GM18507 (cell line): ENCODE results near the gene GRM5.
"Not testable (repeated sequence)": the region's sequence is repeated elsewhere in the genome, so short reads cannot be mapped to it uniquely, and the experiment has no call there.

Experiments
- DNase-seq: peaks from one replicate; pipeline ENCODE4 v3.0.0; 2011; ENCODE audit warnings: low read depth; ENCODE audit not compliant: insufficient read length; ENCODE audit errors: extremely low spot score
- FAIRE-seq: peaks from 2 replicates; lab custom pipeline; 2011; peaks lifted over from hg19 to GRCh38; lab: Jason Lieb, UNC

The GRM5 gene

GRCh38 chr11:88979641-88980040 lies 86.1 kb downstream of the GRM5 start:
- DNase-seq (no peak), FAIRE-seq (no peak)

DNA sequence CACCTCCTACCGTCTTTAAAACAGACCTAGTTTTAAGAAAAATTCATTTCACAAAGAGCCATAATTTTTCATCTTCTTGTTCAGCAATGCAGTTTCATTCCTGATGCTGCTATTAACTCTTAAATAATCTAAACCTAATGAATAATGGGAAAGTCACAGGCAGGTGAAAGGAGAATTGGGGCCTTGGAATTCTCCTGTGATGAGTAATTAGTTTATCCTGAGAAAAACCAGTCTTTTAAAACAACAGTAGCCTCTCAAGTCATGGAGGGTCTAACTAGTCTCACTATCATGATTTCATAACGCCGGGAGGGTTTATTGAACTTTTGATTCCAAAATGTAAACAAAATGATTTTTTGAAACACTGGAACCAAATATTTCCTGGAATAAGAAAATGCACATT lies 86.8 kb downstream of the GRM5 start:
- DNase-seq, FAIRE-seq: not testable (repeated sequence)

DNA sequence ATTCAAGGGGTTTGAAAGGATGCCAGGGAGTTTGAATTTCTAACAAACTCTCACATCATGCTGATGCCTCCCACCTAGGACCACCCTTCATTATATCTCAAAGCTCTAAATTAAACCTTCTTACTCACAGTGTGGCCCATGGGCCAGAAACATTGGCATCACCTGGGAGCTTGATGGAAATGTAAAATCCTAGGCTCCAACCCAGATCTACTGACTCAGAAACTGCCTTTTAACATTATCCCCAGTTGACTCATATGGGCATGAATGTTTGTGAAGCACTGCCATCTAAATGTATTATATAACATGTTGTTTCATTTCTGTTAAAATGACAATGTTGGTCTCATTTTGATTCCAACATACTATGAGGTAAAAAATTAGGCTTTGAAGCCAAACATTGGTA lies 90.3 kb downstream of the GRM5 start:
- DNase-seq, FAIRE-seq: not testable (repeated sequence)

- no peak for DNase-seq
- FAIRE-seq: no peak
Measured at GRCh38 chr11:88972210-88972609, 93.6 kb downstream of the GRM5 start.

DNA sequence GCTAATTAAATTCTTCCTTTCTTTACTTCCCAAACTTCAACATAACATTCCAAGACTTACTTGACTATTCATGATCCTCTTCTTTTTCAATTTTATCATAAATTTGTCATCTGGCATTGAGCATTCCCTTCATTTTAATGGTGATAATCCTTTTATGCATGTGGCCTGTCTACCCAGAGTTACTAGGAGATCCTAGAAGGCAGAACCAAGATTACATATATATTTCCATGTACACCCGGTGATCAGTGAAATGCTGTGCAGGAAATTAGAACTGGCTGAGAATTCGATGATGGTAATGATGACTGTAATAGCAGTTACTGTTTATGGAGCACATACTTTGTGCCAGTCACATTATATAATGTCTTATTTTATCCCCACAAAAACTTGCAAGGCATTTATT lies 104.2 kb downstream of the GRM5 start:
- DNase-seq, FAIRE-seq: not testable (repeated sequence)

- not testable (repeated sequence) for FAIRE-seq
Measured at GRCh38 chr11:88959857-88960256, 105.9 kb downstream of the GRM5 start.

DNA sequence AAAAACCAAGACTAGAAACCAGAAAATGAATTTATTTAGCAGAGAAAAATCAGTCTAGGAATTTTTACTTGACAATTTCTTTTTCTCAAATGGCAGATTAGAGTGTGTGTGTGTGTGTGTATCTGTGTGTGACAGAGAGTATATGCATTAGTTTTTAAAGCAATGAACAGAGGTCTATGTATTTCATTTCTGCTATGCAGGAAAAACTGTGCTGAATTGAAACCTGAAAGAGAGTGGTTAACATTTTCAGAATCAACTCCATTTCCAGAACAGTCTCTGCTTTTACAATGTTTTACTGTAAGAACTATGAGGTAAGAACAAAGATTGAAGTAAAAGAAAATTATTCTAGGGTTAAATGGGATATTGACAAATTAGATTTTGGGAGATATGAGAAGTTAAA lies 114.8 kb downstream of the GRM5 start:
- no peak for FAIRE-seq
- no peak for DNase-seq

More at GRCh38 chr11:88959857-88960256, 105.9 kb downstream of the GRM5 start:
- not testable (repeated sequence) for DNase-seq

- not testable (repeated sequence) for DNase-seq, FAIRE-seq
Measured at GRCh38 chr11:88948908-88949307, 116.9 kb downstream of the GRM5 start.

DNA sequence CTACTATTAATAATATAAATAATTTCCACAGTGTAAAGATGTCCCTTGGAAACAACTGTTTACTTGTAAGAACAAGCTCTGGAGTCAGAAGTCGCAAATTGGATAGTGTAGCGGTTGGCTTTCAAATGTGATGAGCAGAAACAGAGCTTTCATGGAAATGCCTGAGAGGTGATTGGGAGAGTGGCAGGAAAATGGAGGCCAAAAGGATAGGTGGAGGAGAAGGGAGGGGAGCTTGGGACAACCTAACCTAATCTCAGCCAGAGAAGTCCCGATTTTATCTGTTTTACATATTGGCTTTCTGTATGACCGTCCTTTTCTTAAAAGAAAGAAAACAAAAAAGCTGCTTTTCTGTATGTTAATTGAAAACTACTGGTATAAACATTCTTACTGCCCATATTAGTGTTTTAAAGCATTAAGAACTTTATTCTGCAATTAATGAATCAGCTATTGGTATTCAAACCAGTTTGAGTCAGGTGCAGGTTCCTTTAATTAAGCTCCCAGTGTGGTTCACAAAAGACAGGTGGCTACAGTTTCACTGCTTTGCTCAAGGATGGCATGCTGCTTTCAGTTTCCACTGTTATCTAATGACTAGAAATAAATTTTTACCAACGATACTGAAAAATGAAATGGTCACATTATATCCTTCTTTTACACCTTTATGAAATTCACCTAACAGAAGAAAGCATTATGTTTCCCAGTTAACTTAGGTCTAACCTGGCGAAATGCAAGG lies 117.8 kb downstream of the GRM5 start:
- not testable (repeated sequence) for DNase-seq
- peak; percentile 18 for FAIRE-seq

GRCh38 chr11:88929665-88930064 lies 136.1 kb downstream of the GRM5 start:
- not testable (repeated sequence) for FAIRE-seq, DNase-seq

GRCh38 chr11:88917065-88917464 lies 148.7 kb downstream of the GRM5 start:
- not testable (repeated sequence) for FAIRE-seq, DNase-seq

DNA sequence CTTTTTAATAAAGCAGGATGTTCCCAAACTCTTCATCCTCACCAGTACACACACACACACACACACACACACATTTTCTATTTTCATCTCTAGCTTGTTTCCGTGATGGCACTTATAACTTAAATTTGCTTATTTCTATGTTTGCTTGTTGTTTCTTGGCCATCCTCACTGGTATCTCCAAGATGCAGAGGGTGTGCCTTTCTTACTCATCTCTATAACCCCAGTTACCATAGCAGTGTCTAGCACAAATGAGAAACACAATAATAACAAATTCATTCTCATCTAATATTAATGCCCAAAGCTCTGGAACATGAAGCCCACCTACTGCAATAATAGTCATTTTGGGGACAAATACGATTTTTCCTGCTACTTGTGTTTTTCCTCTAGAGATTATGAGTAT lies 156.3 kb downstream of the GRM5 start:
- FAIRE-seq (no peak), DNase-seq (no peak)

GRCh38 chr11:88901436-88901835 lies 164.3 kb downstream of the GRM5 start:
- FAIRE-seq, DNase-seq: not testable (repeated sequence)

GRCh38 chr11:88888855-88889254 lies 176.9 kb downstream of the GRM5 start:
- DNase-seq, FAIRE-seq: not testable (repeated sequence)

DNA sequence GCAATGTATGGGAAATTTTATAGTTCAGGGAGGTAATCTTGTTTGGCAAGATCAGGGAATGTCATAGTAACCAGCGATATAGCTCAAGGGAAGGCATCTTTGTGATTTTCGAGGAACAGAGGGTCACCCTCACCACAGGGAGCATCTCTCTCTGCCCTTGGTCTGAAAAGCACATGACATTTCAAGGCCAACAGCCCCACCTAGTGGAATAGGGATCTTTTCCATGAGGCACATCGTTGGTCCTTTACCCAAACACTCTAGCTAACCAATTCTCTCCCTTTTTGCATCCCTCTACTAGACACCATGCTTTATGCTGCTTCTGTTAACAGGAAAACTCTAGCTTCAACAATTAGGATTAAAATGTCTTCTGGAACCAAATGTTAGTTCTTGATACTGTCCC lies 179.0 kb downstream of the GRM5 start:
- FAIRE-seq (peak; percentile 31), DNase-seq (peak; percentile 0)

GRCh38 chr11:88882800-88883199 lies 183.0 kb downstream of the GRM5 start:
- not testable (repeated sequence) for DNase-seq, FAIRE-seq

DNA sequence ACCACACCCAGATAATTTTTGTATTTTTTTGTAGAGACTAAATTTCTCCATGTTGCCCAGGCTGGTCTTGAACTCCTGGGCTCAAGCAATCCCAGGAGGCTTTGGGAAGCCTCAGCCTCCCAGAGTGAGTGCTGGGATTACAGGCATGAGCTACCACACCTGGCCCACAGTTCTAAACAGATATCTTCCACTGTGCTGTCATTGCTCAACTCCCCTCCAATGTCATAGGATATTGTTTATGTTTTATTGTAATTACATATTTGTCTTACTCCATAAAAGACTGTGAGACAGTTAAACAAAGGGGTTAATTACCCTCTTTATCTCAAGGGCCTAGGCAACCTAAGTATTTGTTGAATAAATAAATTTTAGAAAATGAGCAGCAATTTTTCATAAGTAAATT lies 204.2 kb downstream of the GRM5 start:
- DNase-seq (no peak), FAIRE-seq (no peak)

DNA sequence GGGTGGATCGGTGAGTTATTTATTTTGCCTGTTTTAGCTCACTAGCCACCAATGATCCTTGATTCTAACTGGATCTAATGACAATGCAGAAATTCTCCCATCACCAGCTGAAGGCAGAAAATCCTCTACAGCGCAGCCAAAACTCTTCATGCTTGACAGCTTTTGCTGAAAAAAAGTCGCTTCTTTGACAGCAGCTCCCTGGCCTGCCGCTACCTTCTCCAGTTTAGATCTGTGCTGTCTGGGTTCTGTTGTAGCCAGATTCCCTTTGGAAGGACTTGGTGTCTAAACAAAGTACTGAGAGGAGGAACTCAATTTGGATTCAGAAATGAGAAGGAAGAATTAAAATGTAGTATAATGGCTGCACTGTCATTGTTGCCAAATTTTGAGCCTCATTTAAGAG lies 205.4 kb downstream of the GRM5 start:
- not testable (repeated sequence) for FAIRE-seq, DNase-seq

DNA sequence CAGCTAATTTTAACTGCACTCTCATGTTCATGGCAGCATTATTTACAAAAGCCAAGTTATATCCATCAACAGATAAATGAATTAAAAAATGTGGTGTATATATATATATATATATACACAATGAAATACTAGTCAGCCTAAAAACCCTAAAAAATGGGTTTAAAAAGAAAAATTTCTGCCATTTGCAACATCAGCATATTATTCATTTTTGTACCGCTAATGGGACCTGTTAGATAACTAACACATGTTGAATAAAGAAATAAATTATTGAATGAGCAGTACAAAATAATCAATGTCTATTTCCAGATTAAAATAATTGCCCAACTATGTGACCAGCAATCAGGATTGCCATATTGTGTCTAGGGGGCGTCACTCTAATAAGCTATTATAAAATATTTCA lies 211.8 kb downstream of the GRM5 start:
- FAIRE-seq, DNase-seq: not testable (repeated sequence)

GRCh38 chr11:88851547-88851946 lies 214.2 kb downstream of the GRM5 start:
- FAIRE-seq: not testable (repeated sequence)

GRCh38 chr11:88849773-88850172 lies 216.0 kb downstream of the GRM5 start:
- not testable (repeated sequence) for FAIRE-seq, DNase-seq

More at GRCh38 chr11:88851547-88851946, 214.2 kb downstream of the GRM5 start:
- not testable (repeated sequence) for DNase-seq
